GM18517 (cell line): ENCODE measurements around the gene TMEM39B.
"Not testable (repeated sequence)": the region's sequence is repeated elsewhere in the genome, so short reads cannot be mapped to it uniquely, and the experiment has no call there.

Experiments used
- ATAC-seq: cut with Tn5 transposase; IDR thresholded peaks from one replicate; pipeline ENCODE4 v1.9.1; 2021; ENCODE audit warnings: mild to moderate bottlenecking, moderate library complexity; ENCODE audit not compliant: unreplicated experiment

The TMEM39B gene

GRCh38 chr1:32111040-32111623, 38.4 kb downstream of the TMEM39B start:
- ATAC-seq = no peak

- ATAC-seq = no peak
Observed at GRCh38 chr1:32111789-32112188, 39.0 kb downstream of the TMEM39B start.

- no peak for ATAC-seq
Observed at GRCh38 chr1:32112806-32113375, 40.2 kb downstream of the TMEM39B start.

GRCh38 chr1:32113436-32113835, 40.7 kb downstream of the TMEM39B start:
- not testable (repeated sequence) for ATAC-seq

GRCh38 chr1:32114420-32114819, 41.7 kb downstream of the TMEM39B start:
- ATAC-seq = no peak

- no peak for ATAC-seq
Observed at GRCh38 chr1:32115496-32115895, 42.8 kb downstream of the TMEM39B start.

GRCh38 chr1:32116531-32116930, 43.8 kb downstream of the TMEM39B start:
- no peak for ATAC-seq

- no peak for ATAC-seq
Observed at GRCh38 chr1:32122151-32122550, 49.4 kb downstream of the TMEM39B start.

- not testable (repeated sequence) for ATAC-seq
Observed at GRCh38 chr1:32123361-32123760, 50.6 kb downstream of the TMEM39B start.

- no peak for ATAC-seq
Observed at GRCh38 chr1:32125313-32125712, 52.6 kb downstream of the TMEM39B start.

- ATAC-seq = no peak
Observed at GRCh38 chr1:32126770-32127169, 54.0 kb downstream of the TMEM39B start.

GRCh38 chr1:32127409-32128198, 54.9 kb downstream of the TMEM39B start:
- no peak for ATAC-seq

- no peak for ATAC-seq
Observed at GRCh38 chr1:32128479-32128878, 55.7 kb downstream of the TMEM39B start.

- no peak for ATAC-seq
Observed at GRCh38 chr1:32128964-32129363, 56.2 kb downstream of the TMEM39B start.

GRCh38 chr1:32133950-32134280, 61.2 kb downstream of the TMEM39B start:
- not testable (repeated sequence) for ATAC-seq

- no peak for ATAC-seq
Observed at GRCh38 chr1:32137111-32137510, 64.4 kb downstream of the TMEM39B start.

- no peak for ATAC-seq
Observed at GRCh38 chr1:32138965-32139364, 66.2 kb downstream of the TMEM39B start.

GRCh38 chr1:32142446-32143301, 69.9 kb downstream of the TMEM39B start:
- no peak for ATAC-seq

- ATAC-seq = not testable (repeated sequence)
Observed at GRCh38 chr1:32143302-32143695, 70.6 kb downstream of the TMEM39B start.

GRCh38 chr1:32144033-32144432, 71.3 kb downstream of the TMEM39B start:
- no peak for ATAC-seq

GRCh38 chr1:32147799-32148198, 75.1 kb downstream of the TMEM39B start:
- ATAC-seq = not testable (repeated sequence)
